Measurements from ENCODE around the gene PPOX.

PPOX gene

DNA sequence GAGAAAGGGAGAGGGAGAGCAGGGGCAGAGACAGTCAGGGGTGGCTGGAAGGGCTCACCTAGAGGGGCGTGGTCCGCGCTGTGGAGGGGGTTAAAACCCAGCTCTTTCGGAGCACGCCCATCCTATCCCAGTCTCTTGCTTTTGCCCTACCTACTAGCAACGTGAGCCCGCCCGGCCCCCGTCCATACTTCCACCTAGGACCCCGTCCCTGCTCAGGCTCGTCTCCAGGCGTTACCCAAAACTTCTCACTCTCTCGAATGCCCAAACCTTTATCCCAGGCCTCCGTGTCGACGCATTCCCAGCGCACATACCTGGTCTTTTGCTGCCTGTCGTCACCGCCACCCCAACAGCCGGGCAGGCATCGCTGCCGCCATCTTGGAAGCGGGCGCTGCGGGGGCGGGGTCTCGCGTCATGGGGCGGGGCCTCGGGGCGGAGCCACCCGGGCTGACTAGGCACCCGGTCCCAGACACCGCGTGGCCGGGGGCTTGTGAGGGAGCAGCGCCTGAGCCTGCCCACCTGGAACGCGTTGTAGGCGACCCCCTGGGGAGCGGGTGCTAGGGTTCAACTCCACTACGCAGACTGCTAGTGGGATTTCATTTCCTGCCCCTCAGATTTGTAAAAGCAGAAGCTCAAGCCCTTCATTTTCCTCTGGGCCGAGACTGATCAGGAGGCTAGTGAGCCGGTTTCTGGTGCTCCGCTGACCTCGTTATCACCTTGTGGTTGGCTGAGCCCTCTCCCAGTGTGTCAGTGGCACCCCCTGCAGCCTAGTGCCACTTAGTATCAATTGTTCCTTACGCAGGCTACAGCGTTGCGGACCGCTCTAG, 11.1 kb downstream of the PPOX start, which contains the start of gene B4GALT3:
Gene B4GALT3 (minus strand): TSS at position 396 of the 824 bp plus-strand sequence. CDS start 1,447 bp downstream, outside the sequence.
- peak; percentile 100 for DNase-seq

DNA sequence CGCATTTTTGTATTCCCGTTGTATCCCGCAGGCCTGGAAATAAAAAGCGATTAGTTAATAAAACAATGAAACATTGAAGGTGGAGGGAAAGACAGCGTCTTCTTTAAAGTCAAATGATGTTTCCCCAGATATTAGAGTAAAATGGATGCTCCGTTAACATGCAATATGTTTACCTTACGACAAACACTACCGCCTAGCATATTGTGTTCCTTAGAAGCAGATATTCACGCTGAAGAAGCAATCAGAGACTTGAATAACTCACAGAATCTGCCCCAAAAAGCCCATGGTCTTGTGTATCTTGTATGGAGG, 11.7 kb downstream of the PPOX start:
- no peak for DNase-seq

DNA sequence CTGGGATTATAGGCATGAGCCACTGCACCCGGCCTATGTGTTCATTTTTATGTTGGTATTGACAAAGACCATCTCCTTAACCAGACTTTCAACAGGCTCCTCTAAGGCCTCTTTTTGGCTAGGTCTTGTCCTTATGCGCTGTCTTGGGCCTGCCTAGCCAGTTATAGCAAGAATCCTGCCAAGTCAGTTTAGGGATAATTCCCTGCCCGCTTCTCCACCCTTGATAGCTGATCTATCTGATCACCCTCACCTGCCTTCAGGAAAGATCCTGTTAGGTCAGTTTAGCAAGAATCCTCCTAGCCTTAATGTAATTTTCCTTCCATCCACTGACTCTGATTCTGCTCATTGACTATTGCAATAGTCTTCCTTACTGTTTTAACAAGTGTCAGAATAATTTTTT, 13.5 kb downstream of the PPOX start:
- DNase-seq = no peak

DNA sequence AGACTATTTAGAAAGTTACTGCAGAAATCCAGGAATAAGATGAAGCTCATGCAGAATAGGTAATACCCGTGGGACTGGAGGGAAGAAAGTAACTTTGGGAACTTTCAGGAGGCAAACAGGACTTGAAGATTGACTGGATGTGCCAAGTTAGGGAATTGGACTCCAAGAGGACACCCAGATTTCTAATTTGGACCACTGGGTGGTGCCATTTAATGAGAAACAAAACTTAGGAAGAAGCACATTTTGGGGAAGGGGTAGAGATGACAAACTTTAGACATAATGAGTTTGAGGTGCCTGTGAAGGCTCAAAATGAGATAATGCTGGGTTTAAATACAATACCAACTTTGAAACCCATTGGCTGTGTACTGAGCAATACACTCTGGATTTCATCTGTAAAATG, 14.4 kb downstream of the PPOX start:
- no peak for DNase-seq

DNA sequence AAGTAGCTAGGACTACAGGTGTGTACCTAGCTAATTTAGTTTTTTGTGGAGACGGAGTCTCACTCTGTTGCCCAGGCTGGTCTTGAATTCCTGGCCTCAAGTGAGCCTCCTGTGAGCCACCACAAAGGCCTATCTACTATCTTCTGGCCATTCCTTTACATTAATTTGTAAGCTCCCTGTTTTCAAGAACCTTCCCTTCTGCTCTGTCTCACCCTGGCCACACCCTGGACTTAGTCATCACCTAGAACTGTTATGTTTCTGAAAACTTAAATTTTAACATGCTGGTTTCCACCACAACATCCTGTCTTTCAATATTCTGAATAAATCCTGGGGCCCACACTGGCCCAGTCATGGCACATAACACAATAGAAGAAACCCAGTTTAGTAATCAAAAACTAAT, 16.0 kb downstream of the PPOX start:
- DNase-seq = no peak

DNA sequence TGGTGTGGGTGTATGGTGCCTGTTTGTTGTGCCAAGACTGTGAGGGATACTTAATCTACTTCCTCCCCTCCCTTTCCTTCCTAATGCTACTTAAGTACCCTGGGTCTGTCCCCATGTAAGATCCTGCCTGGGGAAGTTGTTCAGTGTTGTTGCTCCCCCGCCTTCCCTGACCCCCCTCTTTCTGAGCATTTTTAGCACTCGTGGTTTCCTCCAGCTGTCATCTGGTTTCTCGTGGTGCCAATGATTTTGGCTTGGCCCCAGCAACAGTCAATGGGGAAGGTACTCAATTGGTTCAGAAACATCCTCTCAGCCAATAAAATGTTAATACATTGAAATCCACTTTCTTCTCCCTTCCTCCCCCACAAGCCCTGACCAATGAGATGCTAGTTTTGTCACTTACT, 19.1 kb downstream of the PPOX start:
- DNase-seq = no peak

DNA sequence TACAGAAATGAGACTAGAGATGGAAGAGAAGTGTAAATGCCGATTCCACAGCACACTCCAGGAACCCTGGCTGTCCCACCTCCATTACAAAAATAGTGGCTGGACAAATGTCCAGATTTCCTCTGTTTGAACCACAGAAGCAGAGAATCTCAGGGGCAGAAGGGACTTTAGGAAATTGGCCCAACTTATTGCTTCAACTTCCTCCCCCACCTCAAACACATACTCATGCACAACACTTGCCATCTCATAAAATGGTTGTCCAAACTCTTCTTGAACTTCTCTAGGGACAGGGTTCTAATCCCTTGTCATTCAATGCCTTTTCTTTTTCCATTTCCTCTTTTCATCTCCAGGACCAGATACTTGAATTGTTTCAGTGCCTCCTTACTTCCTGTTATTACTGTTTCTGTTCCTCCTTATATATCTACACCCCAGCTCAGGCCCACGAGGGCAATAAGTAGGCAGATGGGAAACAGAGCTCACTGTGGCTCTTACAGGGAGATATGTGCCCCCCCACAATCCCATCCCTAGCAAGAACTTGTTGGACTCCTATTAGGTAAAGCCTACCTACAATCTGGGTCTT, 19.6 kb downstream of the PPOX start:
- DNase-seq = no peak

DNA sequence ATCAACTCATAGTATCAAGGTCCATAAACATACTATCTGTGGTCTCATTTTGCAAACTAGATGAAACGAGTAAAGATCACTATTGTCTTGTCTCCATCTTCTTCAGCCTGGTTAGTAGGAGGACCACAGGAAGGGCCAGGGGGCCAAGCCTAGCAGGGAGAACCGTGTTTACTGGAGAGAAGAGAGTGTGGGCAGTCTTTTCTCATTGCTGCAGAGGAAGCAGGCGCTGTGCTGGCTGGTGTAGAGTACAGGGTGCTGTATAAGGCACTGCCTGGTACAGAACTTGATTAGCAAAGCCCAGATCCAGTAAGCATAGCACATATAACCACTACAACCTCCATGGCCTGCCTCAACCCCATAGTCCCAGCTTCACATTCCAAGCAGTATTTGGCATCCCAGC, 21.1 kb downstream of the PPOX start:
- DNase-seq = no peak

DNA sequence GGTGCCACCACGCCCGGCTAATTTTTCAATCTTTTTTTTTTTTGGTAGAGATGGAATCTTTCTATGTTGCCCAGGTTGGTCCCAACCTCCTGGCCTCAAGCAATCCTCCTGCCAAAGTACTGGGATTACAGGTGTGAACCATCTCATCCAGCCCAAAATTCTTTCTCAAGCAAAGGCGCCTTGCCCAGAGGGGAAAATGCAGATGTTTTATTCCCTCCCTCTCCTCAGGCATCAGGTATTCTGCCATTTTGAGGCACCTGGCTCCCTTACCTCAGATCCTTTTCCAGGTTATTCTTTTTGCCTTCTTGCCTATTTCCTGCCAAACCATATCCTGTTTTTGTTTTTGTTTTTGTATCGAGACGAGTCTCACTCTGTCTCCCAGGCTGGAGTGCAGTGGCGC, 22.2 kb downstream of the PPOX start:
- DNase-seq = no peak

DNA sequence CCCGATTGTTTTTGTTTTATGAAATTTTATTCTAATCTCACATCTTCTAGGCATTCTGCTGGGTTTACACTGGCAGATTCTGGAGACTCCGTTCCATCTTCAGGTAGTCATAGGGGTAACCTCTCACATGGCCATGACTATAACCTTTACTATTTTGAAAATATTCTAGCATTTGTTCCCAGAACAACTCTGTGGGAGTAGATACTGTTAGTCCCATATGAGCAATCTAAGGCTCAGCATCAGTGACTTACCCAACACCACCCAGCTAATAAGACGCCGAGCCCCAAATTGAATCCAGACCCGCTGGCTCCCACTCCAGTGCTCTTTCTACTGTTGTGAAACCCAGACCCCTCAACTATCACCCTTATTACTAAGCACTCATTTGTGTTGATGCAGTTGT, 22.8 kb downstream of the PPOX start:
- DNase-seq = no peak

DNA sequence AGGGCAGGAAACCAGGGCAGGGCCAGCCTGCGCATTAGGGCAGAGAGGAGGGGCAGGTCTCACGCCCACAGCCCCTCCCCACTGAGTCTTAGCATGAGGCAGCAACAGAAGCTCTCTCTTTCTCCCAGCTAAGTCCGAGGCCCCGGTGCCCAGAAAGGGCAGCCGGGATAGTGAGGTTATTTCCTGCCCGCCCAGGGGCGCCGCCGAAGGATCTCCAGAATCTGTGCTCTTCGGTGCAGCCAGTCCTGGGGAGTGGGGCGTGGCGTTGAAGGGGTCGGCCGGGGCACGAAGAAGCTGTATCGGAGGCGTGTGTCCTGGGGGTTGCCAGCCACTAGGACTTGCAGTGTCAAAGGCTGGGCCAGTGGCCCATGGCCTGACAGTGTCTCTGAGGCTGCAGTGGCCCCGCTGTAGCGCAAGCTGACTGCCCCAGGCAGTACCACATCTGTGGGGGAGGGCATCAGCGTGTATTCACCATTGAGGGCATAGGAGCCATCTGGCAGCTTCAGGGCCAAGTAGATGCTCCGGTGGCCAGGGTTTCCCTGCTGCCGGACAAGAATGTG, 24.8 kb downstream of the PPOX start:
- DNase-seq = no peak

DNA sequence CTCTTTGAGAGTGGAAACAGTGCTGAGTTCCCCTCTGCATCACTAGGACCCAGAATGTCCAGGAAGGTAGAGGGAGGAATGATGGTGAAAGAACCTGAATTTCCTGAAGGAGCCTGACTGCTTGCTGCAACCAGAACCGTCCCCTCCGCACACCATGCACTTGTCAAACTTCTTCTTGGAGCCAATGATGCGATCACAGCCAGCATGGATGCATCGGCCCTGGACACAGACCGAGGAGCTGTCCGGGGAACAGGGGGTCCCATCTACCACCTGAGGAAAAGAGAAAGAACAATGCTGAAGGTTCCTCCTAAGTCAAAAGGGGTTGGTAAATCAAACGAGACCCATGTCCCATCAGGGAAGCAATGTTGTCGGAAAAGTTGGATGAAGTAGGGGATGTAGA, 25.7 kb downstream of the PPOX start:
- DNase-seq = no peak

DNA sequence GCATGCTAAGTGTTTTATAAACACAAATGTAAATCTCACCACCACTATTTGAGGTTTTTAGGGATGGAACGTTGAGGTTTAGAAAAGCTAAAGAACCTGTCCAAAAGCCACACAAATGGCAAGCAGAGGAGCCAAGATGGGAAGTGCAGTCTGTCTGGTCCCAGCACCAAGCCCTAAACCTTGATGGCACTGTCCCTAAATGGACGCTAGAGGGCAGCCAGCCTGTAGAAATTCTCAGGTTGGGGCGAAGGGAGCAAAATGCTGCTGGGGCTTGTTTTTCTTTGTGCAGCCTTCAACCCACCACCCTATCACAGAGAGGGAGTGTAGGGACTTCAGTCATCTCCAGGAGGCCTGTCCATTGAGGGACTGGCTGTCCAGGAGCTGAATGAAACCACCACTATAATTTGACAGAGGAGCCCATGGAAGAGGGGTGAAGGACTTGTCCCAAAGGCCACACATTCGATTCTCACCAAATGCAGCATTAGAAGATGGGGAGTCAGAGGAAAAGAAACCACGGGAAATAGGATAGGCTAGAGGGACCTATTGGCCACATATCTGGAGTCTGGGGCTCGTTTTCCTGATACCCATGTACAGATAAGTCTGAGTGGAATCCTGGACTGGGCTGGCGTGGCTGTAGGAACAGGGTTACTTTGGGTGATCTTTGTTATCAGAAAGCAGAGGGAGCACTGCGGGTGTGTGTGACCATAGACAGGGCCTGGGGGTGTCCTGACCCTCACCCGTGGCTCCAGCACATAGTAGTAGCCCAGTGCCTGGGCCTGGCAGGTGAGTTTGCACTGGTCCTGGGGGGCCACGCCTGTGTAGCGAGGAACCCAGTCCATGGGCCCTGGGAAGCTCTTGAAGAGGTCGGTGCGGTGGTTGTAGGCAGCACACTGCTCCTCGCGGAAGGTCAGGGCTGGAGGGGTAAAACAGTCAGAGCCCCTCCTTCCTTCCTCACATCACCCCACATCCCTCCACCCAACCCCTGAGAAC, 26.5 kb downstream of the PPOX start:
- DNase-seq = peak; percentile 77

DNA sequence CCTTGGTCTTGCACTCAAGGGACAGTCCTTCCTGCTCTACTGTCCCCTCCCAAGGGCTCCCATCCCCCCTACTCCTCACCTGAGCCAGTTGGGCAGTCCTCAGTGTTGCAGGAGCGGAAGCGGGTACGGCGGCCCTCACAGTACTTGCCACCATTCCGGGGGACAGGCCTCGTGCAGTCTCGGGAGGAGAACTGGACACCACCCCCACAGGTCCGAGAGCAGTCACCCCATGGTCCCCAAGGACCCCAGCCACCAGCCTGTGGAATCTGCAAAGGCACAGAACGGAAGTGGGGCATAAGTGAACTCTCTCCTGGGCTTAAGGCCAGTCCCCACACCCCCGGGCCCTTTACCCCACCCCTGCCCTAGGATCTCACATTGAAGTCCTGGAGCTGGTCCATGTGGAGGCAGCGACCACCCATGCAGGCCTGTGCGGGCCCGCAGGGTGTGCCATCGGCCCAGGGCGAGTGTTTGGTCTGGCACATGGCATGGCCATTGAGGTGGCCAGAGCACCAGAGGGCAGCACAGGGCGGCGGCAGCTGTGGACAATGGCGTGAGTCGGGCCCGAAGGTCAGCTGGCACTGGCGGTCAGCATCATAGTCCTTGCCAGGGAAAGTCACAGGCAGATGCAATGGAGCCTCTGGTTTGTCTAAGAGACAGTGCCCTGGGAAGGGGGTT, 27.5 kb downstream of the PPOX start:
- DNase-seq = no peak

DNA sequence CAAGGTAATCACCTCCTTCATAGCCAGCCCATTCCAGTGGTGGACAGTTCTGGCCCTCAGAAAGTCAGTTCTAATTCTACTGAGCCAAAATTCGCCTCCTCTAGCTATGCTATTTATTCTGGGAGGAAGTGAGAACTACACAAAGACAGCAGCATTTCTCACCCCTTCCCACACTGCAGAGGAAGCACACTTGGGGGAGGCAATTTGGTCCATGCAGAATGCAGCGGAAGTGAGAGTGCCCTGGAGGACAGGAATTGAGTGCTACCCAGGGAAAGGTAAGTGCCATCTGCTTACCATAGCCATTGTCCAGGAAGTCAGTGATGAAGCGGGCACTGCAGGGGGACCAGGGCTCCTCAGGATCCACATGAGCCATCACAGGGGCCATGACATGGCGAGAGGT, 28.9 kb downstream of the PPOX start:
- no peak for DNase-seq

DNA sequence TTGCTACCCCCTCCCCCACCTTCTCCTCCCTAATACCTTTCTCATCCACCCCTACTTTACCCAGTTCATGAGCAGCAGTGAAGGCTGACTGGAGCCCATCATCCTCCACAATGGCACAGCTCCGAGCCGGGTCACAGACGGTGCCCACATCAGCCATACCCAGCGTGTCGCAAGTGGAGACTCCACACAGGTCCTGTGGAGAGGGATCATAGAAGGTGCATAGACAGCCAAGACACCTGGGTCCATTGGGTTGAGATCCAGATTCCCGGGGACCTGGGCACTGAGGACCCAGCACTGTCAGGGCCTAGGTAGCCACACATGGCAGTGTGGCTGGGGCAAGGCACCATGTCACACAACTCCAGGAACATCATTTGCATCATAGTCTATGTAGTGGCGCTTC, 29.9 kb downstream of the PPOX start:
- no peak for DNase-seq

DNA sequence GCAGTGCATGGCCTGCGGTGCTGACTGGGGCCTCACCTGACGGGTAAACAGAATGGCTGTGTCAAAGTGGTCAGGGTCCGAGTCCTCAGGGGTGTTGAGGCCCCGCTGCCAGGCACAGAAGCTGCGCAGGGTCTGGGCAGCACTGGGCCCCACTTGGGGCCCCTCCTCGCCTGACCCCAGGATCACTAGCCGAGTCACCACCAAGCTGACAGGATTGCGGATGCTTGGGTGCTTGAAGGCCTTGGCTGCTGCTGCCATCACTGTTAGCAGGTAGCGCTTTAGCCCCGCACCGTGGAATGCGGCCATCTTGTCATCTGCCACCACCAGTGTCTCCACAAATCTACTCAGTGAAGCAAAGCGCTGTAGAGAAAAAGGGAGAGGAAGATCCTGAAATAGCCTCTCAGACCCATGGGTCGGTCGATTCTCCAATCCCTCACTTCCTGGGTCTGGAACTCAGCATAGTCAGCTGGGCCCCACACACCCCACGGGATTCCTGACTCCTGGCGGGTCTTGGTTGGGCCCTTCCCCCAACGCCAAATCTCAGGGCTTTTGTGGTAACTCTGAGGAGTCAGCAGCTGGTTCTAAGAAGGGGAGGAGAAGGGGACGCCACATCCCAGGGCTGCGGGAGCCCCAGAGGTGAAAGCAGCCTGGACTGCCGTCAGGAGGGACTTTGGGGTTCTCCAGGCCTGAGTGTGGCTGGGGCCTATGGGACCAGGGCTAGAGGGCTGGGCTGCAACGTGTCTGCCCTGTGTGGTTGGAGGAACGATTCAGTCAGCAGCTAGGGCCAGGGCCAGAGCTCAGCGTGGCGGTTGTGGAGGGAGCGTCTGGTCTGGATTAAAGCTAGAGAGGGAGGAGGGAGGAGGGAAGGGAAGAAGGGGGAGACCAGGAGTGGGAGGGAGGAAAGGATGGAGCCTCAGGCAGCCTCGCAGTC, 30.6 kb downstream of the PPOX start:
- DNase-seq = no peak

DNA sequence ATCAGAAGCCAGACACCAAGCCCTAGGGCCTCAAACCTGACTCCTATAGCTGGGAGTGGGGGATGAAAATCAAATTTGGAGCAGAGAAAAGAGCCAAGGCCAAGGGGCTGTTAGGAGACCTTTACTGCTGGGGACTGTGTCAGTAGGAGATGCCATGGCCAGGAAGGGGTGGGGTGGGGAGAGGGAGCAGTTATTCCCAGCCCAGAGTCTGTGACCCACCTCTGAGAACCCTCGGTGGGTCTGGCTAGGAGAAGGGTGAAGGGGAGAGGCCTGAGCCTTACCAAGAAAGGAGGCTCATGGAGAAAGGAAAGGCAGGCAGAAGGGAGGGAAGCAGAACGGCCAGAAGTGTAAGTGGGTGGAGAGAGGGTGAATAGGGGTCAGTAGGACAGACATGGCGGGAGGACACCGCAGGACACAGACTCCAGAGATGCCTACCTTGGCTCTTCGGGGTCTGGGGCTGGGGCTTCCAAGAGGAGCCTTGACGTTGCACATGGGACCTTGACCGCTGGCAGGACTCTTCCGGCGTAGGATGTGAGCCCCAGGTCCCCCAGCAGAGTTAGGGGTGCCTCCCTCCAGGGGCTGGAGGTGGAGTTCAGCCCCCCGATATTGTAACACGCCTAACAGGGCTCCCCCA, 31.5 kb downstream of the PPOX start:
- no peak for DNase-seq

DNA sequence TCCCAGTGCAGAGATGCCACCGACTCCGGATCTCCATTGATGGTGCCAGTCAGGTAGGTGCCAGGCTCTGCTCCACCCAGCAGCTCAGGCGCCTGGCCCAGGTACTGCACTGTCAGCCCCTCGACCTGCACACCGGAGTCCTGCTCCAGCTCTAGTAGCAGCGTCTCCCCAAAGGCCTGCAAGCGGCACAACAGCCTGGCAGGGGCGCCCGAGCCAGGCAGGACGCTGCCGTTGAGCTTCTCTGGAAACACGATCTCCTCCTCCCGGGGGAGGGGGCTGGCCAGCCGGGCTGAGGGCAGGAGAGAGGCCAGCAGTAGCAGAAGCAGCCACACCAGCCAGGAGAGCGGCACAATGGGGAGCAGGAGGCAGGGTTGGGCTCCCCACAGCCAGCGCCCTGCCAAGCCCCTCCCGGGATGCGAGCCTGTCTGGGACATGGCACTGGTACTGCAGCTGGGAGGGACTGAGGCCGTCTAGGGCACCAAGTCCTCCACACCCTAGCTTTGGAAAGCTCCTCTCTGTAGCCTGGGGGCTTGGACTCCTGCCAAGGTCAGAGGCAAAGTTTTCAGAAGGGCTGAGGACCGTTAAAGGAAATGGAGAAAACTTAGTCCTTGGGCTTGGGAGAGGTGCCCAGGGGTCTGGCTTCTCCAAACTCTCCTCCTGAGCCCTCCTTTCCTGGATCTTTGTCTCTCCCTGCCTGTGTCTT, 32.1 kb downstream of the PPOX start:
- DNase-seq = no peak

DNA sequence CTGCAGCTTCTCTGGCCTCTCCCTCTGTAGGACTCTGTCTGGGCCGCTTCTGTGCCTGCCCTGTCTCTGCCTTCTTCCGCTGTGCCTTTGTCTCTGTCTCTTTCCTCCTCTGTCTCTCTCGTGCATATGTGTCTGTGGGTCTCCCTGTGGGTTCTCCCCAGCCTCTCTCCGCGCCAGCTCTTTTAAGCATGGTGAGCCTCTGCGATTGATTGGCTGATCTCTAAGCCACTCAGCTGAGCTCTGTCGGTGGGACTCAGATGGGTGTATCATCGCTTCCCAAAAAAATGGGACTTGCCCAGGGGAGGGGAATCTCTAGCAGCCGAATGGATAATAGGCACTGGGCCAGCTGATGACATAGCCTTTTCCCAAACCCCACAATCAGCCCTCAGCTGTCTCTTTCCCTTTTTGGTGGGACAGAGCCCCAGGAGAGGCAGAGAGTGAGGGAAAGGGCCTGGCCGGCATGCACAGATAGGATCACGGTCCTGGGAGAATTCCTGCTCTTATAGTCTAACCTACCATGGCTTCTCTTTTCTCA, 32.7 kb downstream of the PPOX start, which contains the start of gene ADAMTS4:
Gene ADAMTS4 (minus strand): TSS at position 158 of the 535 bp plus-strand sequence. CDS start 427 bp downstream, outside the sequence.
- no peak for DNase-seq

Measured in activated CD8-positive, alpha-beta memory T cell treated with anti-CD3 and anti-CD28 coated beads, Interleukin-2, amount 50 U/mL, for 48 hours (primary cell).